K562 treated with DMSO at 1 percent for 12 hours (cell line): ENCODE results near the gene KISS1R. TPM values are rescaled to one million over a fixed set of nuclear protein-coding genes. Genes with fewer than 3 reads are reported as not detected.

Experiments used
- total RNA-seq: library from RNA; unstranded; fragments of 300-600 nt; gene quantifications from 2 replicates; pipeline ENCODE4 v1.2.3, GENCODE V29; 2022; ENCODE audit not compliant: insufficient read depth

Gene KISS1R
- total RNA-seq, result 2.2 and 4.1 TPM in 2 replicates

GRCh38 chr19:917323-918151 is at the start of gene KISS1R:
Gene KISS1R (plus strand): TSS chr19:917333. CDS start chr19:917503, 170 bp downstream.

DNA sequence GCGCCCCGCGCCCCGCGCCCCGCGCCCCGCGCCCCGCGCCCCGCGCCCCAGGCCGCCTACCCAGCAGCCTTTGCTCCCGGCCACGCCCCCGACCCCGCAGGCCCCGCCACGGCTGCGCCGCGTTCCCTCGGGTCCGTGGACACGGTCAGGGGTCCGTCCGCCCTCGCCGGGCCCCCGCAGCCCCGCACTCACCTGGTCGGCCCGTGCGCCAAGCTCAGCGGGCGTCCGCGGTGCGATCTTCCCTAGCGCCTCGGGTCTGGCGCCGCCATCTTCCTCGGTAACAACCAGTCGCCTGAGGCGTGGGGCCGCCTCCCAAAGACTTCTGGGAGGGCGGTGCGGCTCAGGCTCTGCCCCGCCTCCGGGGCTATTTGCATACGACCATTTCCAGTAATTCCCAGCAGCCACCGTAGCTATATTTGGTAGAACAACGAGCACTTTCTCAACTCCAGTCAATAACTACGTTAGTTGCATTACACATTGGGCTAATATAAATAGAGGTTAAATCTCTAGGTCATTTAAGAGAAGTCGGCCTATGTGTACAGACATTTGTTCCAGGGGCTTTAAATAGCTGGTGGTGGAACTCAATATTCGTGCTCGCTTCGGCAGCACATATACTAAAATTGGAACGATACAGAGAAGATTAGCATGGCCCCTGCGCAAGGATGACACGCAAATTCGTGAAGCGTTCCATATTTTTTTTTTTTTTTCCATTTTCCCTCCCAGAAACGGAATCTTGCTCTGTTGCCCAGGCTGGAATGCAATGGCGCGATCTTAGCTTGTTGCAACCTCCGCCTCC is 24.0 kb upstream of the KISS1R start, which contains the start of the genes MED16 and RNU6-9:
Gene MED16 (minus strand): TSS at position 294 of the 796 bp plus-strand sequence. CDS start 2,056 bp downstream, outside the sequence.
Gene RNU6-9 (plus strand): TSS at position 591 of the 796 bp plus-strand sequence.

GRCh38 chr19:913080-913748 is 3.9 kb upstream of the KISS1R start, which contains the start of gene R3HDM4:
Gene R3HDM4 (minus strand): TSS chr19:913219. CDS start chr19:913157, 62 bp downstream.

GRCh38 chr19:925526-926322 is 8.6 kb downstream of the KISS1R start, which contains the start of gene ARID3A:
Gene ARID3A (plus strand): TSS chr19:926035. CDS start chr19:929529, 3,494 bp downstream.

Other genes starting within 250 kb of the KISS1R start
- 5.5 and 11.6 TPM in 2 replicates for gene FSTL3, start 240.9 kb upstream of the KISS1R start, total RNA-seq
- 26.1 and 36.0 TPM in 2 replicates for gene PRSS57, start 221.9 kb upstream of the KISS1R start, total RNA-seq
- gene PALM, start 208.4 kb upstream of the KISS1R start, total RNA-seq, result 11.5 and 13.7 TPM in 2 replicates
- 0.38 TPM in 1 of 2 replicates, not detected in the other for gene MISP, start 166.2 kb upstream of the KISS1R start, total RNA-seq
- gene PTBP1, start 119.9 kb upstream of the KISS1R start, total RNA-seq, result 169 and 333 TPM in 2 replicates
- 24.0 and 30.0 TPM in 2 replicates for gene PLPPR3, start 95.4 kb upstream of the KISS1R start, total RNA-seq
- 0.39 and 2.1 TPM in 2 replicates for gene AZU1, start 89.5 kb upstream of the KISS1R start, total RNA-seq
- gene PRTN3, start 76.3 kb upstream of the KISS1R start, total RNA-seq, result not detected in 2 replicates
- not detected in 2 replicates for gene ELANE, start 65.0 kb upstream of the KISS1R start, total RNA-seq
- 28.7 and 52.0 TPM in 2 replicates for gene CFD, start 57.7 kb upstream of the KISS1R start, total RNA-seq
- gene MED16, start 24.1 kb upstream of the KISS1R start, total RNA-seq, result 32.2 and 39.5 TPM in 2 replicates
- gene RNU6-9, start 23.8 kb upstream of the KISS1R start, total RNA-seq, result not detected in 2 replicates
- 136 and 158 TPM in 2 replicates for gene R3HDM4, start 4.1 kb upstream of the KISS1R start, total RNA-seq
- gene ARID3A, start 8.7 kb downstream of the KISS1R start, total RNA-seq, result 36.2 and 75.8 TPM in 2 replicates
- gene WDR18, start 67.0 kb downstream of the KISS1R start, total RNA-seq, result 49.7 and 59.6 TPM in 2 replicates
- 0.59 TPM in 1 of 2 replicates, not detected in the other for gene GRIN3B, start 83.1 kb downstream of the KISS1R start, total RNA-seq
- 149 and 231 TPM in 2 replicates for gene TMEM259, start 103.8 kb downstream of the KISS1R start, total RNA-seq
- not detected in 2 replicates for gene RNU6-2, start 104.2 kb downstream of the KISS1R start, total RNA-seq
- 72.3 and 126 TPM in 2 replicates for gene CNN2, start 109.3 kb downstream of the KISS1R start, total RNA-seq
- gene ABCA7, start 122.8 kb downstream of the KISS1R start, total RNA-seq, result 33.8 and 70.2 TPM in 2 replicates
- gene ARHGAP45, start 149.8 kb downstream of the KISS1R start, total RNA-seq, result 12.9 and 15.4 TPM in 2 replicates
- 194 and 270 TPM in 2 replicates for gene POLR2E, start 178.0 kb downstream of the KISS1R start, total RNA-seq
- gene GPX4, start 186.7 kb downstream of the KISS1R start, total RNA-seq, result 819 and 1,195 TPM in 2 replicates